Transverse colon (tissue), 4 donors: ENCODE measurements around the gene TTF2. TPM values are rescaled to one million over a fixed set of nuclear protein-coding genes. Genes with fewer than 3 reads are reported as not detected.

Experiments
- DNase-seq: peaks from one replicate; pipeline ENCODE4 v3.0.0-alpha.2; 2019
- H3K27ac ChIP-seq, 4 donors: fragments of 200-600 bp; sonication (generic); 2 replicates each; pipeline ENCODE4 v1.5.1; 2016 to 2018; ENCODE audit warnings: inconsistent platforms in 4 of 4
- H3K27me3 ChIP-seq: fragments of 200-600 bp; sonication (generic); 2 replicates; pipeline ENCODE4 v1.5.1; 2017; ENCODE audit warnings: inconsistent platforms
- H3K36me3 ChIP-seq, 4 donors: fragments of 200-600 bp; sonication (generic); 2 replicates each; pipeline ENCODE4 v1.5.1; 2017 to 2019; ENCODE audit warnings: inconsistent platforms in 4 of 4
- H3K4me1 ChIP-seq, 4 donors: fragments of 200-600 bp; sonication (generic); 2 replicates each; pipeline ENCODE4 v1.5.1; 2017 to 2020; ENCODE audit warnings: inconsistent platforms in 4 of 4
- H3K4me3 ChIP-seq, 4 donors: fragments of 200-600 bp; sonication (generic); 1 replicate in 1 of 4; 2 replicates in 3 of 4; pipeline versions ENCODE4 v1.5.1 to v1.6.1; 2017 to 2019; ENCODE audit warnings: inconsistent platforms in 4 of 4
- H3K9me3 ChIP-seq, 2 donors: fragments of 200-600 bp; sonication (generic); 2 replicates each; pipeline ENCODE4 v1.5.1; 2017 to 2019; ENCODE audit warnings: inconsistent platforms in 2 of 2
- CTCF ChIP-seq, 5 experiments: fragments of 200-600 bp in 3 of 5; fragments of 450-650 bp in 2 of 5; sonication (generic) in 3 of 5; IDR thresholded peaks; 1 replicate in 2 of 5; 2 replicates in 3 of 5; pipeline ENCODE4 v1.5.1; 2016 to 2017; ENCODE audit warnings: antibody characterized with exemption in 5 of 5, inconsistent platforms in 3 of 5, mild to moderate bottlenecking in 2 of 5, moderate library complexity in 1 of 5
- EP300 ChIP-seq: sonication (generic); formaldehyde crosslinking; IDR thresholded peaks from one replicate; pipeline ENCODE4 v1.6.1; 2017; ENCODE audit warnings: antibody characterized with exemption, low read depth
- POLR2A ChIP-seq: fragments of 450-650 bp; IDR thresholded peaks from one replicate; pipeline ENCODE4 v1.6.1; 2016; ENCODE audit warnings: antibody characterized with exemption, mild to moderate bottlenecking, moderate library complexity
- POLR2AphosphoS5 ChIP-seq, 3 donors: sonication (generic); formaldehyde crosslinking; IDR thresholded peaks; one replicate each; pipeline ENCODE4 v1.6.1; 2016; ENCODE audit warnings: antibody characterized with exemption in 3 of 3
- WGBS, 2 donors: methylation state at CpG; one replicate each; pipeline ENCODE4 v1.1.5; 2018; ENCODE audit warnings: low coverage in 1 of 2; 5-methylcytosine and 5-hydroxymethylcytosine counted together
- in situ Hi-C, 4 donors: fragments of 200-750 bp; cut with MboI; loops; one replicate each; pipeline versions ENCODE4 v1.15.0 to v1.15.1; 2017; ENCODE audit warnings: low sequenced_read_pairs in 3 of 4, low pct_ligation_motif_present in 1 of 4, low pct_unique_long_range_greater_than_20kb in 1 of 4
- intact Hi-C: fragments of 100-400 bp; cut with DNase I; formaldehyde crosslinking; loops from one replicate; pipeline ENCODE4 v1.15.1; 2023; ENCODE audit warnings: low total_unique reads
- total RNA-seq, 4 donors: library from RNA; depleted of rRNA; stranded (reverse); fragments of >200 nt; gene quantifications; one replicate each; pipeline ENCODE4 v1.1.0, GENCODE V29; 2016

Gene TTF2
- total RNA-seq, 4 donors from 2014 or later = 9.6 to 25.9 (median 16.6) TPM

GRCh38 chr1:117076648-117077047 is 16.5 kb downstream of the TTF2 start:
- Histone ChIP-seq H3K36me3 (peaks cover 0 to 54% (median 16%) of the 10 kb centered on the region in 4 donors), H3K9me3 (no peaks in the 10 kb centered on the region), H3K4me3 (no peak overlapping the region), H3K27me3 (no peaks in the 10 kb centered on the region), H3K4me1 (no peaks in the 10 kb centered on the region), H3K27ac (no peak overlapping the region)
- TF ChIP-seq EP300 (no peak), POLR2A (no peak), CTCF (IDR thresholded peaks at IDR 0.05) (no peak), POLR2AphosphoS5 (IDR thresholded peaks at IDR 0.05) (no peak)
- intact Hi-C loops = no loop called here
- 97 to 100% methylated on average over 2 to 5 of the region's 5 CpGs for WGBS, 2 donors
- DNase-seq = no peak
- in situ Hi-C loops = loop anchor here in 1 of 4 donors (10.0 kb wide), 1 partner anchor 208 kb away; no protein-coding TSS in a partner anchor

- in situ Hi-C loops = loop anchor here in 1 of 4 donors (10.0 kb wide), 1 partner anchor 208 kb away; no protein-coding TSS in a partner anchor
- H3K9me3 ChIP-seq = no peaks in the 10 kb centered on the region
- peaks cover 0 to 60% (median 16%) of the 10 kb centered on the region in 4 donors for H3K36me3 ChIP-seq
- H3K4me1 ChIP-seq = no peaks in the 10 kb centered on the region
- no peak for DNase-seq
- intact Hi-C loops = no loop called here
- 44 to 48% methylated on average over 3 of the region's 3 CpGs for WGBS, 2 donors
- no peak overlapping the region for H3K27ac ChIP-seq
- no peak for TF ChIP-seq POLR2A
- no peak for TF ChIP-seq POLR2AphosphoS5 (IDR thresholded peaks at IDR 0.05)
- no peak for TF ChIP-seq EP300
- TF ChIP-seq CTCF (IDR thresholded peaks at IDR 0.05) = no peak
- H3K4me3 ChIP-seq = no peak overlapping the region
- no peaks in the 10 kb centered on the region for H3K27me3 ChIP-seq
These were observed 17.1 kb downstream of the TTF2 start for GRCh38 chr1:117077267-117077666.

- Histone ChIP-seq H3K9me3 (no peaks in the 10 kb centered on the region), H3K27me3 (no peaks in the 10 kb centered on the region), H3K27ac (no peak overlapping the region), H3K36me3 (peaks cover 0 to 62% (median 18%) of the 10 kb centered on the region in 4 donors), H3K4me3 (no peak overlapping the region), H3K4me1 (no peaks in the 10 kb centered on the region)
- intact Hi-C loops (no loop called here), in situ Hi-C loops (loop anchor here in 1 of 4 donors (10.0 kb wide), 1 partner anchor 205 kb away; no protein-coding TSS in a partner anchor)
- DNase-seq = no peak
- TF ChIP-seq CTCF (IDR thresholded peaks at IDR 0.05) (no peak), POLR2AphosphoS5 (IDR thresholded peaks at IDR 0.05) (no peak), POLR2A (no peak), EP300 (no peak)
- WGBS, 2 donors = 94 to 97% methylated on average over 2 to 6 of the region's 6 CpGs
These were observed 19.6 kb downstream of the TTF2 start for GRCh38 chr1:117079737-117080136.

GRCh38 chr1:117084231-117084630 is 24.1 kb downstream of the TTF2 start:
- Histone ChIP-seq H3K36me3 (peaks cover 0 to 31% (median 2%) of the 10 kb centered on the region in 4 donors), H3K4me3 (no peak overlapping the region), H3K9me3 (no peaks in the 10 kb centered on the region), H3K4me1 (no peaks in the 10 kb centered on the region), H3K27me3 (no peaks in the 10 kb centered on the region), H3K27ac (no peak overlapping the region)
- TF ChIP-seq POLR2AphosphoS5 (IDR thresholded peaks at IDR 0.05) = no peak
- TF ChIP-seq POLR2A = no peak
- no peak for TF ChIP-seq EP300
- TF ChIP-seq CTCF (IDR thresholded peaks at IDR 0.05) = no peak
- intact Hi-C loops = no loop called here
- in situ Hi-C loops = no loop called here
- no peak for DNase-seq
- 94% methylated on average over 5 of the region's 6 CpGs; no CpG with 5 or more reads in 1 of the 2 donors for WGBS, 2 donors
